MM.1S (cell line): ENCODE data around the gene DSCAML1.

Experiments
- DNase-seq: peaks from one replicate; pipeline ENCODE4 v3.0.0-alpha.2; 2015
- H2AFZ ChIP-seq: fragments of 300-600 bp; sonication (generic); 2 replicates; pipeline ENCODE4 v1.6.0; 2016; ENCODE audit warnings: antibody characterized with exemption, low read length
- H3F3A ChIP-seq: fragments of 300-600 bp; sonication (generic); 2 replicates; pipeline ENCODE4 v1.6.1; 2016; ENCODE audit warnings: mild to moderate bottlenecking, antibody characterized with exemption, low read length, moderate library complexity, mixed read lengths; ENCODE audit not compliant: insufficient read depth
- H3K27ac ChIP-seq: fragments of 300-600 bp; sonication (generic); 2 replicates; pipeline ENCODE4 v1.5.1; 2016; ENCODE audit warnings: mild to moderate bottlenecking, low read length
- H3K27me3 ChIP-seq: fragments of 300-600 bp; sonication (generic); replicated peaks from 2 replicates; pipeline ENCODE4 v1.6.0; 2016; ENCODE audit warnings: low read length; ENCODE audit not compliant: insufficient read depth
- H3K36me3 ChIP-seq: fragments of 300-600 bp; sonication (generic); replicated peaks from 2 replicates; pipeline ENCODE4 v1.6.1; 2016; ENCODE audit warnings: mild to moderate bottlenecking, low read length, mixed read lengths; ENCODE audit not compliant: insufficient read depth
- H3K4me1 ChIP-seq: fragments of 300-600 bp; sonication (generic); 2 replicates; pipeline ENCODE4 v1.6.1; 2016; ENCODE audit warnings: low read length, mixed read lengths
- H3K4me2 ChIP-seq: fragments of 300-600 bp; sonication (generic); 2 replicates; pipeline ENCODE4 v1.6.0; 2016; ENCODE audit warnings: low read depth, low read length
- H3K4me3 ChIP-seq: fragments of 300-600 bp; sonication (generic); 2 replicates; pipeline ENCODE4 v1.5.1; 2016; ENCODE audit warnings: low read length, mixed read lengths
- H3K79me2 ChIP-seq: fragments of 300-600 bp; sonication (generic); 2 replicates; pipeline ENCODE4 v1.6.1; 2016; ENCODE audit warnings: mixed run types, low read length, mixed read lengths
- H3K9ac ChIP-seq: fragments of 300-600 bp; sonication (generic); 2 replicates; pipeline ENCODE4 v1.6.1; 2016; ENCODE audit warnings: low read length, mixed read lengths
- H3K9me2 ChIP-seq: fragments of 300-600 bp; sonication (generic); replicated peaks from 2 replicates; pipeline ENCODE4 v1.6.1; 2016; ENCODE audit warnings: mild to moderate bottlenecking, low read length, mixed read lengths; ENCODE audit not compliant: insufficient read depth
- H3K9me3 ChIP-seq: fragments of 300-600 bp; sonication (generic); replicated peaks from 2 replicates; pipeline ENCODE4 v1.6.1; 2016; ENCODE audit warnings: mild to moderate bottlenecking, low read length, mixed read lengths; ENCODE audit not compliant: insufficient read depth
- H4K20me1 ChIP-seq: fragments of 300-600 bp; sonication (generic); 2 replicates; pipeline ENCODE4 v1.6.1; 2016; ENCODE audit warnings: mild to moderate bottlenecking, low read length, moderate library complexity, mixed read lengths; ENCODE audit not compliant: insufficient read depth
- CTCF ChIP-seq: fragments of 300-600 bp; sonication (generic); IDR thresholded peaks from 2 replicates; pipeline ENCODE4 v1.5.1; 2016; ENCODE audit warnings: antibody characterized with exemption, low read length, mixed read lengths
- EZH2 ChIP-seq: fragments of 300-600 bp; sonication (generic); optimal IDR thresholded peaks from 2 replicates; pipeline ENCODE3; 2017; ENCODE audit warnings: low read depth, mild to moderate bottlenecking, antibody characterized with exemption, low read length, mixed read lengths
- EZH2phosphoT487 ChIP-seq: fragments of 300-600 bp; sonication (generic); IDR thresholded peaks from 2 replicates; pipeline ENCODE4 v1.6.1; 2018; ENCODE audit warnings: antibody characterized with exemption, low read length

The DSCAML1 gene

GRCh38 chr11:117831661-117832415 is 34.8 kb upstream of the DSCAML1 start:
- H3K36me3 ChIP-seq: no peaks in the 10 kb centered on the region
- no peak overlapping the region for H3K4me3 ChIP-seq
- no peak for DNase-seq
- H3K9me3 ChIP-seq: no peaks in the 10 kb centered on the region
- no peak overlapping the region for H3K9ac ChIP-seq
- H3F3A ChIP-seq: no peaks in the 10 kb centered on the region
- no peaks in the 10 kb centered on the region for H3K9me2 ChIP-seq
- no peak overlapping the region for H3K27ac ChIP-seq
- peaks cover 30% of the 10 kb centered on the region for H3K27me3 ChIP-seq
- H3K79me2 ChIP-seq: no peaks in the 10 kb centered on the region
- no peaks in the 10 kb centered on the region for H4K20me1 ChIP-seq
- no peak overlapping the region for H2AFZ ChIP-seq
- H3K4me2 ChIP-seq: no peak overlapping the region
- H3K4me1 ChIP-seq: no peaks in the 10 kb centered on the region
- TF ChIP-seq CTCF (no peak), EZH2 (no peak), EZH2phosphoT487 (no peak)

- Histone ChIP-seq H4K20me1 (no peaks in the 10 kb centered on the region), H3F3A (no peaks in the 10 kb centered on the region), H3K9me3 (no peaks in the 10 kb centered on the region), H3K9ac (no peak overlapping the region), H3K79me2 (no peaks in the 10 kb centered on the region), H3K27ac (no peak overlapping the region), H3K4me3 (no peak overlapping the region), H2AFZ (no peak overlapping the region), H3K9me2 (no peaks in the 10 kb centered on the region), H3K4me1 (no peaks in the 10 kb centered on the region), H3K27me3 (peaks cover 31% of the 10 kb centered on the region), H3K36me3 (no peaks in the 10 kb centered on the region), H3K4me2 (no peak overlapping the region)
- no peak for TF ChIP-seq EZH2phosphoT487
- no peak for TF ChIP-seq CTCF
- no peak for TF ChIP-seq EZH2
- DNase-seq: no peak
These were observed 33.8 kb upstream of the DSCAML1 start for GRCh38 chr11:117830674-117831351.

- Histone ChIP-seq H3F3A (no peaks in the 10 kb centered on the region), H3K4me3 (no peak overlapping the region), H3K9ac (no peak overlapping the region), H3K27ac (no peak overlapping the region), H3K9me2 (no peaks in the 10 kb centered on the region), H3K27me3 (peaks cover 38% of the 10 kb centered on the region), H3K36me3 (no peaks in the 10 kb centered on the region), H3K9me3 (no peaks in the 10 kb centered on the region), H3K79me2 (no peaks in the 10 kb centered on the region), H2AFZ (no peak overlapping the region), H4K20me1 (no peaks in the 10 kb centered on the region), H3K4me2 (no peak overlapping the region), H3K4me1 (no peaks in the 10 kb centered on the region)
- no peak for DNase-seq
- TF ChIP-seq EZH2phosphoT487 (no peak), EZH2 (no peak), CTCF (no peak)
These were observed 33.1 kb upstream of the DSCAML1 start for GRCh38 chr11:117830072-117830471.
